Adipocyte (in vitro differentiated cells): ENCODE measurements around the gene DNMT1.
A peak's percentile ranks its signal among the peaks of the same experiment; 100 is the strongest.

Experiments
- DNase-seq: peaks from one replicate; pipeline ENCODE4 v3.0.0-alpha.2; 2015; ENCODE audit warnings: low read depth
- H3K27me3 ChIP-seq: replicated peaks from 2 replicates; pipeline ENCODE4 v1.7.0; 2013; ENCODE audit warnings: mild to moderate bottlenecking, low read length, moderate library complexity; ENCODE audit not compliant: control insufficient read depth, insufficient read depth
- H3K36me3 ChIP-seq: 2 replicates; pipeline ENCODE4 v1.7.0; 2013; ENCODE audit warnings: low read length, mild to moderate bottlenecking, moderate library complexity; ENCODE audit not compliant: control insufficient read depth, insufficient read depth, severe bottlenecking
- H3K4me1 ChIP-seq: 2 replicates; pipeline ENCODE4 v1.7.0; 2013; ENCODE audit warnings: mild to moderate bottlenecking, low read length, moderate library complexity; ENCODE audit not compliant: control insufficient read depth, insufficient read depth
- H3K4me3 ChIP-seq: 2 replicates; pipeline ENCODE4 v1.7.0; 2013; ENCODE audit warnings: mild to moderate bottlenecking, low read length, moderate library complexity
- H3K9ac ChIP-seq: 2 replicates; pipeline ENCODE4 v1.7.0; 2013; ENCODE audit warnings: mild to moderate bottlenecking, low read length, moderate library complexity
- H3K9me3 ChIP-seq: 2 replicates; pipeline ENCODE4 v1.7.0; 2013; ENCODE audit warnings: mild to moderate bottlenecking, low read length, moderate library complexity; ENCODE audit not compliant: control insufficient read depth

Gene DNMT1

DNA sequence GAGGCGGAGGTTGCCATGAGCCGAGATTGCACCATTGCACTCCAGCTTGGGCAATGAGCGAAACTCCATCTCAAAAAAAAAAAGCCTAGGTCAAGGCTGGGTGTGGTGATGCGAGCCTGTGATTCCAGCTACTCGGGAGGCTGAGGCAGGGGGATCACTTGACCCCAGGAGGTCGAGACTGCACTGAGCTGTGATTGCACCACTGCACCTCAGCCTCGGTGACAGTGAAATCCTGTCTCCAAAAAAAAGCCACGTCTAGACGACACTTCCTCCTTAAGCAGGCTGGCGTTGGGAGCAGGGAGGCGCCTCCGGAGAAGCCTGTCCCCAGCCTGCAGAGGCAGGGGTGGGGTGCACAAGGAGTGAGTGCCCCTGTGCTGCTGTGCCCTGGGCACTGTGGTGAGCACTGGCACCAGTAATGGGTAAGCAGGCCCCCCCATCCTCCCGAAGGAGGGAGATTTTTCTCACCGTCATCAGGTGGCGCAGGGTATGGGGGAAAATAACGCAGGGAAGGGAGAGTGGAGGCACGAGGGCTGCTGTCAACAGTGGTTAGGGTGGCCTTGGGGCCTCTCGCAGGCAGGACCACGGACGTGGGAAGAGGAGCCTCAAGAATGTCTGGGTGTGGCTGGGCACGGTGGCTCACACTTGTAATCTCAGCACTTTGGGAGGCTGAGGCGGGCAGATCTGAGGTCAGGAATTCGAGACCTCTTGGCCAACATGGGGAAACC is 82.6 kb downstream of the DNMT1 start:
- Histone ChIP-seq H3K9me3 (no peaks in the 10 kb centered on the region), H3K9ac (no peak overlapping the region), H3K27me3 (no peaks in the 10 kb centered on the region), H3K36me3 (peaks cover 67% of the 10 kb centered on the region), H3K4me3 (no peak overlapping the region), H3K4me1 (peaks cover 15% of the 10 kb centered on the region)
- no peak for DNase-seq

DNA sequence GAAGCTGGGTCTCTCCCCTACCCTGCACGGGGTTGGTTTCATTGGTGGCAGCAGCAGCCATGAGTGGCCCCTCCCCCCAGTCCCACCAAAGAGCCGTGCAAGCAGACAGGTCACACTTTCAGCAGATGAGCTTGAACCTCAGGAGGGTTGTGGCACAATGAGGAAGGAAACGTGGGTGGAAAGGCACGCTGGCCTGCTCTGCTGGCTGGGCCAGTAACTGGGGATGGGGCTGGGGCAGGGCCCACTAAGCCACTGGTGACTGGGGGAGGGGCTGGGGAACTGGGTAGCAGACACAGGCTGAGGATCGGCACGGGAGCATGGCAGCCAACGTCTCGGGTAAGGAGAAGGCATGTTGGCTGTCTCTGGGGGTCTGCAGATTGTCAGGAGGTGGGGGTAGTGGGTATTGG is 83.3 kb downstream of the DNMT1 start, which contains the start of gene P2RY11:
TSS of gene P2RY11 (plus strand) at position 289 of the 407 bp plus-strand sequence. CDS start at position 318, 29 bp downstream.
- H3K4me3 ChIP-seq, result no peak within 1 kb of the TSS
- no peaks in the 10 kb centered on the region for H3K27me3 ChIP-seq
- no peaks in the 10 kb centered on the region for H3K9me3 ChIP-seq
- H3K36me3 ChIP-seq, result peaks cover 59% of the 10 kb centered on the region
- DNase-seq, result no peak
- peaks cover 19% of the 10 kb centered on the region for H3K4me1 ChIP-seq
- H3K9ac ChIP-seq, result no peak within 1 kb of the TSS

DNA sequence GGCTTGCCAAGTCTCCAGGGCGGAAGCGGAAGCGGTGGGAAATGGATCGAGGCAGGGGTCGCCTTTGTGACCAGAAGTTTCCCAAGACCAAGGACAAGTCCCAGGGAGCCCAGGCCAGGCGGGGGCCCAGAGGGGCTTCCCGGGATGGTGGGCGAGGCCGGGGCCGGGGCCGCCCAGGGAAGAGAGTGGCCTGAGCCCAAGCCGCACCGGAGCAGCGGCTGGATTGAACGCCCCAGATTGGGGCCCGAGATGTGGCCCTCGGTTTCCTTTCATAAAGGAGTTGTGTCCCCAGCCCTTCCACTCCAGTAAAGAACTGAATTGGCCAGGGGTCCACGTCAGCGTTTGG is 83.8 kb downstream of the DNMT1 start:
- H3K4me3 ChIP-seq, result no peak overlapping the region

DNA sequence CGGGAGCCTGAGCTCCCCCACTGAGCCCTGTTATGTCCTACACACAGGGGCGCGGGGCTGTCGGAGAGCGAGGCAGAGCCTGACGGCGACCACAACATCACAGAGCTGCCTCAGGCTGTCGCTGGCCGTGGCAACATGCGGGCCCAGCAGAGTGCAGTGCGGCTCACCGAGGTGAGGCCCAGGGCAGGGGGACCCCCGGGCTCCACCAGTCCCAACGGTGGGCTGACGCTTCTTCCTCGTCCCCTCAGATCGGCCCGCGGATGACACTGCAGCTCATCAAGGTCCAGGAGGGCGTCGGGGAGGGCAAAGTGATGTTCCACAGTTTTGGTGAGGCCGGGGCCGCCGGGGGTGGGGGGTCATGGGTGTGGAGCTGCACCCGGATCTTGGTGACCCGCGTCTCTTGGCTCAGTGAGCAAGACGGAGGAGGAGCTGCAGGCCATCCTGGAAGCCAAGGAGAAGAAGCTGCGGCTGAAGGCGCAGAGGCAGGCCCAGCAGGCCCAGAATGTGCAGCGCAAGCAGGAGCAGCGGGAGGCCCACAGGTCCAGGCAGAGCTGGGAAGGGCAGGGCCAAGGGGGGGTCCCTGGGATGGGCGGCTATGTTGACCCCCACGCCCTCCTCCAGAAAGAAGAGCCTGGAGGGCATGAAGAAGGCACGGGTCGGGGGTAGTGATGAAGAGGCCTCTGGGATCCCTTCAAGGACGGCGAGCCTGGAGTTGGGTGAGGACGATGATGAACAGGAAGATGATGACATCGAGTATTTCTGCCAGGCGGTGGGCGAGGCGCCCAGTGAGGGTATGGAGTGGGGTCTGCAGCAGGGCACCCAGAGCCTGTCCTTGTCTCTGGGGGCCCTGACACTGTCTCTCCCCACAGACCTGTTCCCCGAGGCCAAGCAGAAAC is 84.4 kb downstream of the DNMT1 start:
- Histone ChIP-seq H3K36me3 (peaks cover 48% of the 10 kb centered on the region), H3K4me3 (no peak overlapping the region), H3K4me1 (peaks cover 19% of the 10 kb centered on the region), H3K9ac (no peak overlapping the region), H3K9me3 (no peaks in the 10 kb centered on the region), H3K27me3 (no peaks in the 10 kb centered on the region)
- DNase-seq, result no peak

More for the DNA sequence above, 83.8 kb downstream of the DNMT1 start:
- Histone ChIP-seq H3K4me1 (peaks cover 19% of the 10 kb centered on the region), H3K36me3 (peaks cover 54% of the 10 kb centered on the region), H3K27me3 (no peaks in the 10 kb centered on the region), H3K9me3 (no peaks in the 10 kb centered on the region), H3K9ac (no peak overlapping the region)
- no peak for DNase-seq

DNA sequence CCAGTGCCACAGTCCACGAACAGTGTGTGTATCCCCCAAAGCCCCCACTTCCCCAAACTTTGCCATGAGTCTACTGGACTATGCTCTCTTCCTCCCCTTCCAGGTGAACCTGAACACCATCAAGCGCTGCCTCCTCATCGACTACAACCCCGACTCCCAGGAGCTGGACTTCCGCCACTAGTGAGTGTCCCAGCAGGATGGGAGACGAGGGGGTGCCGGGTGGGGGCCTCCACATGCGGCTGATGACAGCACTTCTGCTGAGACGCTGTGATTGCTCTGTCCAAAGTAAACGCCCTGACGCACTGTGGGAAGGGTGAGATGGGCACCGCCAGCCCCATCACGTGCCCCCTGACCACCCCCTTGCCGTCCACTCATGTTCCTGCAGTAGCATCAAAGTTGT is 85.2 kb downstream of the DNMT1 start:
- H3K9me3 ChIP-seq, result no peaks in the 10 kb centered on the region
- H3K27me3 ChIP-seq, result no peaks in the 10 kb centered on the region
- peaks cover 44% of the 10 kb centered on the region for H3K36me3 ChIP-seq
- DNase-seq, result no peak
- no peak overlapping the region for H3K4me3 ChIP-seq
- H3K4me1 ChIP-seq, result peaks cover 19% of the 10 kb centered on the region
- no peak overlapping the region for H3K9ac ChIP-seq

DNA sequence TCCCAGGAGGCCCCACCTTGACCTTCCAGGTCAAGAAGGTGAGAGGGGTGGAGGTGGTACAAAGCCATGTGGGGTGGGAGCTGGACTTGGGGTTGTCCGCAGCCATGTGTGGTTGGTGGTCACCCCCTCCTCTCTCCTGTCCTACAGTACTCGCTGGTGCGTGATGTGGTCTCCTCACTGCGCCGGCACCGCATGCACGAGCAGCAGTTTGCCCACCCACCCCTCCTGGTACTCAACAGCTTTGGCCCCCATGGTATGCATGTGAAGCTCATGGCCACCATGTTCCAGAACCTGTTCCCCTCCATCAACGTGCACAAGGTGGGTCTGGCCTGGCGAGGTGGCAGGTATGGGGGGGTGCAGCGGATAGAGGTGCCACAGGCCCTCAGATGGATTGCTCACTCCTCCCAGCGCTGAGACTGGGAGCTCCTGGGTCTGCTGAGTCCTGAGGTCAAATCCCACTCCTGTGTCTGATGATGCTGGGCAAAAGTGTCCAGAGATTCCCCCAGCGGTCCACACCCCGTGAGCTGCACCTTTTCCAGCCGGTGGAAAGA is 86.9 kb downstream of the DNMT1 start:
- peak overlapping the region; percentile 94 for H3K9ac ChIP-seq
- no peak for DNase-seq
- H3K36me3 ChIP-seq, result peaks cover 43% of the 10 kb centered on the region
- no peaks in the 10 kb centered on the region for H3K9me3 ChIP-seq
- peaks cover 19% of the 10 kb centered on the region for H3K4me1 ChIP-seq
- peak overlapping the region; percentile 93 for H3K4me3 ChIP-seq
- no peaks in the 10 kb centered on the region for H3K27me3 ChIP-seq

DNA sequence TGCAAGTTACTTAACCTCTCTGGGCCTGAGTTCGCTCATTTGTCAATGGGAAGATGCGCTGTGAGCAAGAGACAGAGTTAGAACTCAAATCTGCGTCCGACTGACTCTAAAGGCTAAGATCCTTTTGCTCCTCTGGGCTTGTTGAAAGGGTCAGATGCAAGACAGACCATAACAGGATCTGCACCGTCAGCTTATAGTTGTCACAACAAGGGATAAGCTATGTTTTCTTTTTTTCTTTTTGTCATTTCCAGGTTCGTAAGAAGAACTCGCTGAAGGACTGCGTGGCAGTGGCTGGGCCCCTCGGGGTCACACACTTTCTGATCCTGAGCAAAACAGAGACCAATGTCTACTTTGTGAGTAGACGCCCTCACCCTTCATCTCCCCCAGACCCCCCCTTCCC is 87.5 kb downstream of the DNMT1 start:
- H3K4me3 ChIP-seq, result peak overlapping the region; percentile 93
- peak overlapping the region; percentile 94 for H3K9ac ChIP-seq
- peaks cover 13% of the 10 kb centered on the region for H3K4me1 ChIP-seq
- DNase-seq, result no peak
- peaks cover 43% of the 10 kb centered on the region for H3K36me3 ChIP-seq
- H3K9me3 ChIP-seq, result no peaks in the 10 kb centered on the region
- no peaks in the 10 kb centered on the region for H3K27me3 ChIP-seq

DNA sequence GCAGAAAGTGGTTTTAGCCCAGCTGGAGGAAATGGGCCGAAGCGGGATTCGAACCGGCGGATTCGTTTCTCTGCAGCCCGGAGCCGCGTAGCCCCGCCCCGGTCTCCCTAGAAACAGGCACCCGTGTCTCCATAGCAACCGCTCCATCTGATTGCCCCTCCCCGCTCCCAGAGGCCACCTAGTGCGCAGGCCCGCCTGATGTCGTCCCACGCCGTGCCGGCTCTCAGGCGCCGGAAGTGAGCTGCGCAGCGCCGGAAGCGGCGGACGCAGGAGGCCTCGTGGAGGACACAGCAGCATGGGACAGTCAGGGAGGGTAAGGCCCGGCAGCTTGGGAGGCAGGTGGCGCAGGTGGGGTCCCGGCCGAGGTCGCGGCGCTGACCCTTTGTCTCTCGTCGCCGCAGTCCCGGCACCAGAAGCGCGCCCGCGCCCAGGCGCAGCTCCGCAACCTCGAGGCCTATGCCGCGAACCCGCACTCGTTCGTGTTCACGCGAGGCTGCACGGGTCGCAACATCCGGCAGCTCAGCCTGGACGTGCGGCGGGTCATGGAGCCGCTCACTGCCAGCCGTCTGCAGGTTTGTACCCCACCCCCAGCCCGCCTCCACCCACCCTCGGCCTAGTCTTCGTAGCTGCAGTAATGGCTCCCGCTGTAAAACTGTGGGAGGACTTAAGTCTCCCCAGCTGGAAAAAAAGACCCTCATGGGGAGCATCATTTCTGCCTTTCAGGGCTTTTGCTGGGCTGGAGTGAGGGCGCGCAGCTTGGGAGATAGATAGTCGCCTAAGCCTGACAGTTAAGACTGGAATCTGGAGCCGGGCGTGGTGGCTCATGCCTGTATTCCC is 88.4 kb downstream of the DNMT1 start, which contains the start of gene PPAN:
TSS of gene PPAN (plus strand) at position 263 of the 837 bp plus-strand sequence. CDS start at position 296, 33 bp downstream.
- no peaks in the 10 kb centered on the region for H3K9me3 ChIP-seq
- peak within 1 kb of the TSS; percentile 94 for H3K9ac ChIP-seq
- DNase-seq, result peak; percentile 100
- peak within 1 kb of the TSS; percentile 93 for H3K4me3 ChIP-seq
- peaks cover 10% of the 10 kb centered on the region for H3K4me1 ChIP-seq
- no peaks in the 10 kb centered on the region for H3K27me3 ChIP-seq
- H3K36me3 ChIP-seq, result peaks cover 39% of the 10 kb centered on the region

DNA sequence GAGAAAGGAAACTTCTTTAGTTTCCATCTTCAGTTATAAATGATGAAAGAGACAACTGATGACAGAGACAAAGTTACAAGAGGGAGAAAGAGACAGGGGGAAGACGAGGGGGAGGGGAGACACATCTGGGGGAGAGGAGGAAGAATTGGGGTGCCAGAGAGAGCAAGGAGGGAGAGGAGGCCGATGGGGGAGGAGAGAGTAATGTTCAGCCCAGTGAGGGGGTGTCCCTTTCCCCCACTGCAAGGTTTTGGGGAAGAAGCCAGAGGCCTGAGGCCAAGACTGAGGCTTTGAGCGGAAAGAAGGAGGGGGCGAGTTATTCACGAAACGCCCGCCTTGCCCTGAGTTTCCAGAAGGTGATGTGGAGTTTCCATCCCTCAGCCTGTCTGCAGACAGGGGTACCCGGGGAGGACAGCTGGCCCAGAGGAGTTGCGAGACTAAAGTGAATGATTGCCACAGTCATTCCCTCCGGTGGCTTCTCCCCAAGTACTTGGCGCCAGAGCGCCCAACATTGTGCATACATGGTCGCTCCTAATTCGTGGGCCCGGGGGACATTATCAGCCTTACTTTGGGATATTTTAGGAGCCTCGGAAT is 89.1 kb downstream of the DNMT1 start:
- Histone ChIP-seq H3K4me3 (peak overlapping the region; percentile 93), H3K9ac (no peak overlapping the region), H3K27me3 (no peaks in the 10 kb centered on the region), H3K4me1 (peaks cover 10% of the 10 kb centered on the region), H3K9me3 (no peaks in the 10 kb centered on the region), H3K36me3 (peaks cover 32% of the 10 kb centered on the region)
- no peak for DNase-seq

DNA sequence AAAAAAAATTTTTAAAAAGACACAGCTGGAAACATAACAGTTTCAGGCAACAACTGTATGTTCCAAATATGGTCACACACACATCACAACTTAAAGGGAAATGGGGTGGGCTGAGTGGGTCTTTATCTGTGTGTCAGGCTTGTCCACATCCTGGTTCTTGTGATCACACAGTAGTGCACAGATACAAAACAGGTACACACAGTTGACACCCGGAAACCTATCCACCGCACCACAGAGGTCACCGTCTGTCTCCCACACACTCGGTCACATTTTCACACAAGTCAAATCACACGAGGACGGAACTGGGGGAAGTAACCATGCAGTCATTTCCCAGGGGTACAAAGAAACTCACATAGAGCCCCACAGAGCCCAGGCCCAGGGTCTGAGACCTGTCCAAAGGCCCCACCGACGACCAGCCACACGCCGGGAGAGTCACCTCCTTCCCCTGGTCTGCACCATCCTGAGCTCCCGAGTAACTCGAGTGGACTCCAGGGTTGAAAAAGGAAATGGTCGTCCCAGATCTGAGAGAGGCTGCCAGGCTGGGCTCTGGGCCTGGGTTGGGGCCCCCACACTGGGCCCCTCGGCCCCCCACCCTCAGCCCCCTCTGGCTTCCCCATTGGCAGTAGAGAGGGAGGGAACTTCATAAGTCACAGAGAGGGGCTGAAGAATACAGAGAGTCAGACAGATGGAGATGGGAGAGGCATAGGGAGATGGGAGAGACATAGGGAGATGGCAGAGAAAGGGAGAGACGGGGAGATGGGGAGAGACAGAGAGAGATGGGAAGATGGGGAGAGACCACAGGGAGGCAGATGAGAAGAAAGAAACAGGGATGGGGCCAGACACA is 89.9 kb downstream of the DNMT1 start:
- peaks cover 25% of the 10 kb centered on the region for H3K36me3 ChIP-seq
- H3K27me3 ChIP-seq, result no peaks in the 10 kb centered on the region
- no peak overlapping the region for H3K4me3 ChIP-seq
- no peak overlapping the region for H3K9ac ChIP-seq
- H3K4me1 ChIP-seq, result peaks cover 10% of the 10 kb centered on the region
- no peaks in the 10 kb centered on the region for H3K9me3 ChIP-seq
- no peak for DNase-seq
